A172 (cell line): ENCODE measurements around the gene MPIG6B. TPM values are rescaled to one million over a fixed set of nuclear protein-coding genes. Genes with fewer than 3 reads are reported as not detected.

Experiments used
- DNase-seq: peaks from one replicate; pipeline ENCODE4 v3.0.0-alpha.2; 2015; ENCODE audit warnings: low spot score
- total RNA-seq: library from RNA; depleted of rRNA; stranded (reverse); fragments of >200 nt; shearing (Covaris generic); gene quantifications from 2 replicates; pipeline ENCODE4 v1.2.3, GENCODE V29; 2014; rRNA removed

Gene MPIG6B
- total RNA-seq, 1 experiment from 2014 or later, result not detected

GRCh38 chr6:31765910-31766794, 43.0 kb downstream of the MPIG6B start:
- no peak for DNase-seq

- no peak for DNase-seq
These were observed 44.0 kb downstream of the MPIG6B start for GRCh38 chr6:31767096-31767645.

DNA sequence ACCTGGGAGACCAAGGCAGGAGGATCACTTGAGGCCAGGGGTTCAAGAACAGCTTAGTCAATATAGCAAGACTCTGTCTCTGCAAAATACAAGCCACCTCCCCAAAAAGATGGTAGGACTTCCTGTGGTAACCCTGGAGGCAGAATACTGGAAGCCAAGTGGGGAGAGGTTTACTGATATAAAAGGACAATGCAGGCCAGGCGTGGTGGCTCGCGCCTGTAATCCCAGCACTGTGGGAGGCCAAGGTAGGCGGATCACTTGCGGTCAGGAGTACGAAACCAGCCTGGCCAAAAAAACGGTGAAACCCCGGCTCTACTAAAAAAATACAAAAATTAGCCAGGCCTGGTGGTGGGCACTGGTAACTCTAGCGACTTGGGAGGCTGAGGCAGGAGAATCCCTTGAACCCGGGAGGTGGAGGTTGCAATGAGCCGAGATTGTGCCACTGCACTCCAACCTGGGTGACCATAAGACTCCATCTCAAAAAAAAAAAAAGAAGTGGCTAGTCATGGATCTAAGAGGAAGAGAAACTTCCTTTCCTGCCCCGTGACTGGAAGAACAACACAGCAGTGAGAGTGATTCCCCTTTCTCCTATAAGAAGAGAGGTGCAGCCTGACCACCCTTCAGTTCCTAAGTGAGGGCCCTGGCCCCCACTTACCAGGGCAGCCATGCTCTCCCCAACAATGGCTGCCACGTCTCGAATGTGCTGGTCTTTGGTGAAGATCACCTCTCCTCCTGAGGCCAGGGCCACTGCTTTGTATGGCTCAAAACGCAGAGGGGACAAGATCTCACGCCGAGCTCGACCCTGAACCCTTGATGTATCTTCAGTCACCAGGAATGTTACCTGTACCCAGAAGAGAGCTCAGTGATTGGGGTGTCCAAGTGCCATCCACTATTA, 45.4 kb downstream of the MPIG6B start:
- DNase-seq, result no peak

DNA sequence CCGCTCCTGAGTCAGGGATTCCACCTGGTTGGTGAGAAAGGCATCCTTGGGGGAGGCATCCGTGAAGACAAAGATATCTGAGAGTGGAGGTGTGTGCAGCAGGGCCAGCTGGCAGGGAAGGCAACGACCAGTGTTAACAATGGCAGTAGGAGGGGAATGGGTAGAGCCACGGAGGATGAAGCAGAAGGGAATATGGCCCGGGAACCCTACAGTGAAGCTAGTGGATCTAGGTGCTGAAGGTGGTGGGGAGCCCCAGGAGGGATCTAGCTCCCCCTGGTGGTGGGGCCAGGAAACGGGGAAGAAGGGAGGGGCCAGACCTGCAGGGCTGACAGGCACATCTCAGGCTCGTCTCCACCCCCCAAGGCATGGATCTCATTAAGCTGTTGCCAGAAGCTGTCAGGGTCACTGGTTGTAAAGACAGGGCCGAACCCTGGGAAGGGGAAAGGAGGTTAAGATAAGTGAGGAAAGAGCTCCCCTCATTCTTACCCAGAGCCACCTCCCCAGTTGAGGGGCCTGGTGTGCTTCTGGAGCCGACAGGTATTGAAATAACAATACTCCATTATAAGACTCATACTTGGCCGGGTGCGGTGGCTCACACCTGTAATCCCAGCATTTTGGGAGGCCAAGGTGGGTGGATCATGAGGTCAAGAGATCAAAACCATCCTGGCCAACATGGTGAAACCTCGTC, 46.7 kb downstream of the MPIG6B start:
- peak; percentile 54 for DNase-seq

- DNase-seq, result no peak
These were observed 47.7 kb downstream of the MPIG6B start for GRCh38 chr6:31770860-31771259.

DNA sequence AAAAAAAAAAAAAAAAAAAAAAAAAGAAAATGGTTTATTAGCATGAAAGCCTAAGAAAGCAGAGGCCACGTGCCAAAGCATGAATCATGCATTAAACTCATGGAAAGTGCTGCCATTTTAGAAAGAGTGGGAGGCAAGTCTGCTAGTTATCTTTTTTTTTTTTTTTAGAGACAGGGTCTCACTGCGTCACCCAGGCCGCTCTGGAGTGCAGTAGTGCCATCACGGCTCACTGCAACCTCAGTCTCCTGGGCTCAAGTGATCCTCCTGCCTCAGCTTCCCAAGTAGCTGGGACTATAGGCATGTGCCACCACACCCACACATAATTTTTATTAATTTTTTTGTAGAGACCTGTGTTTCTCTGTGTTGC, 48.8 kb downstream of the MPIG6B start:
- peak; percentile 41 for DNase-seq

DNA sequence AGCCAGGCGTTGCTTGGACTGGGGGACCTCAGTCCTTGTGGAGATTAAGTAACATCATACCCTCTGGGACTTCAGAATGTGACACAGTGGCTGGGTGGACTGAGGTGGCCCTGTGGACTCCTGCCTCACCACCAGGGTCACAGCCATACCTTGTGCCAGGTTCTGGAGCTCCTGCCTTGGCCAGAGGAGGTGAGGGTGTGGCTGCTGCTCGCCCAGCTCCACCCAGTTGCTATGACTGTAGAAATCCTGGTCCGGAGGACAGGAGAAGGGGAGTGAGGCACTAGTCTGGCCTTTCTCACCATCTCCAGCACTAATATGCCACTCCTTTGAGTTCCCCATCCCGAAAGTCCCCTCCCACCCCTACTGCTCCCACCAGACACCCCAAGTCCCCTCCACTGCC, 52.0 kb downstream of the MPIG6B start:
- no peak for DNase-seq

DNA sequence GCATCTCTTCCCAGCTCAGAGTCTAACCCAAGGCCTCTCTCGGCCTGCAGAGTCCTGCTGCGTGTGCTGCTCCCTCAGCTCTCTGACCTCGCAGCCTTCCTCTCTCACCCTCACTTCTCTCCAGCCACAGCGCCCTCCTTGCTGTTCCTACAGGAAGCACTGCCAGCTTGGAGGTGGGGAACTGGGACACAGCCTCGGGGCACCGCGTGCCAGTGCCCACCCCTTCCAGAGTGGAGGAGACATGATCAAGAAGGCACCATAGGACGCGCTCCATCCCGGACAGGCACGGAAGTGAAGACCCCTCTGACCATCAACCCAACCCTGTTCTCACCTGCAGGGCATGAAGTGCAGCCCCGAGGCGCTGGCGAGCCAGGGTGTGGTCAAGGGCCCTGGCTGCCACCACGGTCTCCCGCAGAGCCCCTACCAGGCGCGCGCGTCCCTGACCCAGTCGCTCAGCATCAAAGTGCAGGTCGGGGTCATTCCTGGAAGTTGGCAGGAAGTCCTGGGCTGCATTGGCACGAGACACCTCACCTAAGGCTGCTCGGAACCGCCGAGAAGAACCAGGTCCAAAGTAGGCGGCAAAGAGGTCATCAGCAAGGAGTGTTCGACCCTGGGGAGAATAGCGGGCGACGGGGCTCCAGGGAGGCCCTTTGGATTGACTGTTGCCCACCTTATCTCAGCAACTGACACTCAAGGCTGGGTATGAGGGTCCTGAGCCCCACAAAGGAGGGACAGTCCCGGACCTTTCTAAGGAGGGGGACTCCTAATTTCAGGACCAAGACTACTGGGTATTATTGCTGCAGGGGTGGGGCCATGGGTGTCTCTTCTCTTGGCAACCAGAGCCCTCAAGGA, 52.7 kb downstream of the MPIG6B start:
- DNase-seq, result no peak

Other genes starting within 250 kb of the MPIG6B start
- gene MICB, start 225.2 kb upstream of the MPIG6B start, total RNA-seq, result 16.5 and 17.1 TPM in 2 replicates
- gene MCCD1, start 194.4 kb upstream of the MPIG6B start, total RNA-seq, result not detected in 2 replicates
- 317 and 405 TPM in 2 replicates for gene DDX39B, start 181.4 kb upstream of the MPIG6B start, total RNA-seq
- 1.4 and 2.3 TPM in 2 replicates for gene ATP6V1G2, start 176.8 kb upstream of the MPIG6B start, total RNA-seq
- gene NFKBIL1, start 175.8 kb upstream of the MPIG6B start, total RNA-seq, result 21.1 and 22.0 TPM in 2 replicates
- gene LTA, start 151.1 kb upstream of the MPIG6B start, total RNA-seq, result not detected in 2 replicates
- not detected in 2 replicates for gene TNF, start 147.8 kb upstream of the MPIG6B start, total RNA-seq
- not detected in 2 replicates for gene LTB, start 140.9 kb upstream of the MPIG6B start, total RNA-seq
- not detected in 2 replicates for gene LST1, start 137.1 kb upstream of the MPIG6B start, total RNA-seq
- not detected in 2 replicates for gene NCR3, start 130.4 kb upstream of the MPIG6B start, total RNA-seq
- gene AIF1, start 108.1 kb upstream of the MPIG6B start, total RNA-seq, result not detected in 2 replicates
- 46.7 and 55.9 TPM in 2 replicates for gene PRRC2A, start 102.7 kb upstream of the MPIG6B start, total RNA-seq
- 176 and 186 TPM in 2 replicates for gene BAG6, start 70.7 kb upstream of the MPIG6B start, total RNA-seq
- gene APOM, start 67.5 kb upstream of the MPIG6B start, total RNA-seq, result 2.0 and 4.2 TPM in 2 replicates
- 15.9 and 22.0 TPM in 2 replicates for gene C6orf47, start 62.6 kb upstream of the MPIG6B start, total RNA-seq
- 9.5 and 13.2 TPM in 2 replicates for gene GPANK1, start 58.4 kb upstream of the MPIG6B start, total RNA-seq
- 263 and 282 TPM in 2 replicates for gene CSNK2B, start 57.3 kb upstream of the MPIG6B start, total RNA-seq
- 1.2 and 2.0 TPM in 2 replicates for gene LY6G5B, start 53.4 kb upstream of the MPIG6B start, total RNA-seq
- not detected in 2 replicates for gene LY6G5C, start 42.3 kb upstream of the MPIG6B start, total RNA-seq
- 38.5 and 40.9 TPM in 2 replicates for gene ABHD16A, start 20.0 kb upstream of the MPIG6B start, total RNA-seq
- gene LY6G6F, start 16.5 kb upstream of the MPIG6B start, total RNA-seq, result not detected in 2 replicates
- not detected in 2 replicates for gene LY6G6D, start 8.0 kb upstream of the MPIG6B start, total RNA-seq
- gene LY6G6C, start 1.6 kb upstream of the MPIG6B start, total RNA-seq, result not detected in 2 replicates
- 134 and 166 TPM in 2 replicates for gene DDAH2, start 5.9 kb downstream of the MPIG6B start, total RNA-seq
- 927 and 1,153 TPM in 2 replicates for gene CLIC1, start 13.2 kb downstream of the MPIG6B start, total RNA-seq
- gene MSH5, start 16.6 kb downstream of the MPIG6B start, total RNA-seq, result 3.2 and 6.1 TPM in 2 replicates
- gene SAPCD1, start 39.3 kb downstream of the MPIG6B start, total RNA-seq, result 1.1 and 3.0 TPM in 2 replicates
- 0.60 and 3.2 TPM in 2 replicates for gene VWA7, start 54.0 kb downstream of the MPIG6B start, total RNA-seq
- 56.0 and 58.8 TPM in 2 replicates for gene VARS1, start 72.4 kb downstream of the MPIG6B start, total RNA-seq
- gene LSM2, start 83.6 kb downstream of the MPIG6B start, total RNA-seq, result 80.4 and 88.0 TPM in 2 replicates
- 1.4 and 3.0 TPM in 2 replicates for gene HSPA1L, start 91.9 kb downstream of the MPIG6B start, total RNA-seq
- 1.2 and 4.1 TPM in 2 replicates for gene HSPA1A, start 92.2 kb downstream of the MPIG6B start, total RNA-seq
- gene HSPA1B, start 104.4 kb downstream of the MPIG6B start, total RNA-seq, result 312 and 358 TPM in 2 replicates
- 101 and 107 TPM in 2 replicates for gene NEU1, start 139.4 kb downstream of the MPIG6B start, total RNA-seq
- gene SLC44A4, start 155.6 kb downstream of the MPIG6B start, total RNA-seq, result not detected in 2 replicates
- 75.5 and 85.7 TPM in 2 replicates for gene EHMT2, start 174.3 kb downstream of the MPIG6B start, total RNA-seq
- gene ZBTB12, start 178.7 kb downstream of the MPIG6B start, total RNA-seq, result 1.3 and 4.1 TPM in 2 replicates
- 0.69 TPM in 1 of 2 replicates, not detected in the other for gene C2, start 204.3 kb downstream of the MPIG6B start, total RNA-seq
- 3.7 and 4.0 TPM in 2 replicates for gene CFB, start 222.7 kb downstream of the MPIG6B start, total RNA-seq
- 92.1 and 117 TPM in 2 replicates for gene NELFE, start 235.6 kb downstream of the MPIG6B start, total RNA-seq
- 26.0 and 29.9 TPM in 2 replicates for gene SKIC2, start 235.8 kb downstream of the MPIG6B start, total RNA-seq
- 16.4 and 17.9 TPM in 2 replicates for gene DXO, start 248.8 kb downstream of the MPIG6B start, total RNA-seq